HPDE6-E6E7 (cell line): ENCODE data around the gene COL4A1.

Experiments
- DNase-seq: peaks from one replicate; pipeline ENCODE4 v3.0.0; 2011; ENCODE audit warnings: missing footprints; ENCODE audit errors: extremely low spot score

COL4A1 gene

DNA sequence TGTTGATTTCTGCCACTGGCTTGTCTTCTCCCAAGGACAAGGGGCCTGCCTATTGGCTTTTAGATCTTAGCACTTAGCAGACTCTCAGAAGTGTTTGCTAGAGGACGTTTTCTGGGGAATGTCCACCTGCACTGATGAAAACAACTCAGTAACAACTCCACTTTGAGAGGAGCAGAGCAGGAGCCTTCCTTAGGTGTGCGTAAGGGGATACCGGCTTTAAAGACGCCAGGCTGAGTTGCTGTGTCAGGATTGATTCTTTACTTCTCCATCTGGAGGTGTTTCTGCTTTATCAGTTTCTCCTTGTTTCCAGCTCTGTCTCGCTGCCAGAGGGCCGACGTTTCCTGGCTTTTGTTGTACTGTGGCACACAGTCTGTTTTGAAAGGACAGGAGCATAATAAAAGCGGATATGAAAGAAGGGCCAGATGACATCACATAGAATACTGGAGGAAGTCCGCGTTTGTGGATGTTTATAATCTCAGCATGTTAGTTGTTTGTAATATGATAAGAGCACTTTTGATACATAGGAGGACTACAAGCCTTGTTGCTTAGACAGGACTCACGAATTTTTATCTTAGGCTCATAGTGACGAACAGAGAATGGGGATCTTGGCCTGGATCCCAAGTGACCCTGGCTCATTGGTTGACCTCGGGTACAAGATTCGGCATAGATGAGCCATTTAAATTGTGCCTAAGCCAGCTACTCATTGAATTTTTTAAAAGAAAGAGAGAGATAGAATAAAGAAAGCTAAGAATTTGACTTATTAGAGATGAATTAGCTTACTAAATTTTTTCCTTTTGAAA is 34.7 kb upstream of the COL4A1 start:
- no peak for DNase-seq

DNA sequence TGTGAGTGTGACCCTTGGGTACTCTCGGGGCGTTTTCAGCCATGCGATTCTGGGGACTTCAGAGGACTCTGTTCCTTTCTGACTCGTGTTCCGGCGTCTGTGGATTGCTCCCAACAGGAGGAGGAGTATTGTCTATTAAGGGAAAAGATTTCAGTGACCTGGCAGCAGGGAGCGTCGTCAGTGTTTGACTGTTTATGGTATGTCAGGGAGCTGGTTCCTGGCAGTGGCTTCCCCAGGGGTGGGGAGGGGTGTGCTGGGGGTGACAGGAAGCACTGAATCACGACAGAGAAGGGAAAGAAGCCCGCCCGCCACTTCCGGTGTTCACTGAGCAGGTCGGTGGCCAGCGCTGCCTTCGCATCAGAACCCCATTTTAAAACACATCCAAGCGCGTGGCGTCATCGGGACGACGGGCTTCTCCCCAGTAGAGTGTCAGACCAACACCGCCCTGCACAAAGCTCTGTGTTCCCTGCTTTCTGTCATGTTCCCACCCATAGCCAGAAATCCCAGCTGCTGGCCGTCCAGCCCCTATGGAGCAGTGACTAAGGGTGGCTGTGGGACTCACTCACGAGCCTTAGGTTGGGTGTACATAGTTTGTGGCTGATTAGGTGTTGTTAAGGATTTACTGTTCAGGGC is 34.0 kb upstream of the COL4A1 start:
- DNase-seq, result no peak

DNA sequence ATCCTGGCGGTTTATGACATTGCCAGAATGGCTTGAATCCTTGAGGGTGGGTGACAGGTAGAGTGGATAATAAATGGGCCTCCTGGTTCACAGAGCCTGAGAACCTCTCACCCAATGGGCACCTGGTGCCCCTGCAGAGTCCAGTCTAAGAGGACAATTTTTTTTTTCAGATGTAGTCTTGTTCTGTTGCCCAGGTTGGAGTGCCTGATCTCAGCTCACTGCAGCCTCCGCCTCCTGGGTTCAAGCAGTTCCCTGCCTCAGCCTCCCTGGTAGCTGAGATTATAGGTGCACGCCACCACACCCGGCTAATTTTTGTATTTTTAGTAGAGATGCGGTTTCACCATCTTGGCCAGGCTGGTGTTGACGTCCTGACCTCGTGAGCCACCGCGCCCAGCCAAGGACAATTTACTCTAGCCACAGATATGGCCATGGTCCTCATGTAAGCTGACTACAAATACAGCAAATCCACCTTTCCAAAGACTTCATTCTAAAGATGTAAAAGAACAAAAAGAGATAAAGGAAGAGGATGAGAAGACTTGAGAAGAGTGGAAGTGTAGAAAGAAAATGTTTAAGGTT is 33.1 kb upstream of the COL4A1 start:
- DNase-seq, result no peak

DNA sequence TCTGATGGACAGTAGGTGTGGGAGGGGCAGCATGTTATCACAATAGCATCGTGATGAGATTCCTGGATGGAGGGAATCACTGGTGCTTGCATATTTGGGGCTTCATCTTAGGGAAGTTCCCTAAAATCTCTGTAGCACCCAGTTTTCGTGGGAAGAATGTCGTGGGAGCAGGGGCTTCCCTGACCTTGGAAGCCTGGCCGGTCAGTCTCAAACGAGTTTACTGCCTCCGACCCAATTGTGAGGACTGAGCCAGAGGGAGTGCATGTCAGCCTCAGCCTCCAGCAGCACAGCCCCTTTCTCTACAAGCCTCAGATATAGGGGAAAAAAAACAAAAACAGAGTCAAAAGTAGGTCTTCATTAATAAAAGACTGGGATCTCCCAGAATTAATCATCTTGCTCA is 32.3 kb upstream of the COL4A1 start:
- no peak for DNase-seq

DNA sequence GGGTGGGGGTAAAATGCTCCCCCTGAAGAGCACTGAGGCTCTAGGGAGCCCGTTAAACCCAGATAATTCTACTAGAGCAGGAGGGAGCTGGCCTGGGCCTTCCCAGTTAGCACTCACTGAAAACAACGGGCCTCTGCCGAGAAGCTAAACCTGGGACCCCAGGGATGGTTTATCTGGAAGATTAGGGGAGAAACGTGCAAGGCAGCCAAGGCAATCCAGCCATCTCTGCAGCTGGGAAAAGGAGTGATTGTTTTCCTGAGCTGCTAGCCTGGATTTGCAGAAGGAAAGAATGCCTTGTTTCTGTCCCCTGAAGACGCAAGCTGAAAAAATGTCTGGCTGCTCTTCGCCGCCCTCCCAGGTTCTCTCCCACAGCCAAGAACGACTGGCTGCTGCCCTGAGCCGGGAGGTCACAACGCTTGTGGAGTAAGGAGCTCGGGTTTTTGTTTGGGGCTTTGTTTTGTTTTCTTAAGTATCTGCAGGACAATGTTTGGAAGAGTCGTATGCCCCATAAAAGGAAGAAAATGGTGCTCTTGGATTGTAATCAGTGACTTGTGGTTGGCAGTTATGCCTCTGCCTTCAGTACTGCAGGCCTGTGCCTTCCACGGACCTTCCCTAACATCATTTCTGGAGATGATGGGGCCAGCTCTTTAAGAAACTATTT is 31.6 kb upstream of the COL4A1 start:
- DNase-seq, result no peak

DNA sequence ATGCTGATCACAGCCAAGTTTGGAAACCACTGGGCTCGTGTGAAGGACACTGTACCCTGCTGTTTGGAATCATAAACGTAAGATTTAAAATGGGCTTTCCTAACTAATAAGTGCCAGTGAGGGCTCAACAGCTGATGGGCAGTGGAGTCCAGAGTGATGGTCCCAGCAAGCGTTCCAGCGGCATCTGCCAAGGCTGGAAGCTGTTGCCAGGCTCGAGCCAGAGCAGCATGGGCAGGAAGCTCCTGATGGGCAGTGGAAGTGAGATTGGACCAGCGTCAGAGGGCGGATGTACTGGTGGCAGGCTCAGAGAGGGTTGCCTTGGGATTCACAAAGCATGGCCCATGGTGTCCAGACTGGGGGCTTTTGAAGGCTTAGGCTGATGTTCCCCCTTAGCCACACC is 30.3 kb upstream of the COL4A1 start:
- no peak for DNase-seq

DNA sequence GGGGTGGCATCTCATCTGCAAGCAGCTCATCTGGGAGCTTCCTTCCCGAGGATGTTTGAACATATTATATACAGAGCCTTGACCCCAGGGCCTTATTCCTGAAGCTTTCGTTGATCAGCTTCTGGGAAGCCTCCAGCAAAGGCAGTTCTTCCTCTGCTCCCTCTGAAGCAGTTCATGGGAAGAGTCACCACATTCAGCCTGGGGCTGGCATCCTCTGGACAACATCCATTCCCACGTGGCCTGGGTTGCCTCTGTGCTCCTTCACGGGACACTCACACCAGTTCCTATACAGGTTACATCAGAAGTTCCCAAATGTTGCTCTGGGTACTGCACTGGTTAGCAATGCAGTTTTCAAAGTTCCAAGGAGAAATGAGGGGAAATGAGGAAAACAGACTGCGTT is 29.7 kb upstream of the COL4A1 start:
- DNase-seq, result no peak

DNA sequence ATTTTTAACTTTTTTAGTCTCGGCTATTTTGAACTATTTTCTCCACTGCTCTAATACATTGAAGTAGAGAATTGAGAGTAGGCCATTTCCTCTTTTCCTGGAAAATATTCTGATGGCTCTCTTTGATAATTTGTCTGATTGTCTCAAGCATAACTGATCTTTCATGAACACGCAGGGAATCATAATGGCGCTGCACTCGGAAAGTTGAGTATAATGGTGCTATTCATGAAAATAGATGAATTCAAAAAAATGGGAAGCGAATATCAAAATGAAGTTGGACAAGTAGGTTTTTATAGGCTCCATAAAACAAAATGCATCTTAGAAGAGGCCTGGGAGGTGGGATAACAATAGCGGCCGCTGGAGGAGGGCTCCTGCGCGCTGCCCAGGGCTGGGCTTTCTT is 29.2 kb upstream of the COL4A1 start:
- no peak for DNase-seq

DNA sequence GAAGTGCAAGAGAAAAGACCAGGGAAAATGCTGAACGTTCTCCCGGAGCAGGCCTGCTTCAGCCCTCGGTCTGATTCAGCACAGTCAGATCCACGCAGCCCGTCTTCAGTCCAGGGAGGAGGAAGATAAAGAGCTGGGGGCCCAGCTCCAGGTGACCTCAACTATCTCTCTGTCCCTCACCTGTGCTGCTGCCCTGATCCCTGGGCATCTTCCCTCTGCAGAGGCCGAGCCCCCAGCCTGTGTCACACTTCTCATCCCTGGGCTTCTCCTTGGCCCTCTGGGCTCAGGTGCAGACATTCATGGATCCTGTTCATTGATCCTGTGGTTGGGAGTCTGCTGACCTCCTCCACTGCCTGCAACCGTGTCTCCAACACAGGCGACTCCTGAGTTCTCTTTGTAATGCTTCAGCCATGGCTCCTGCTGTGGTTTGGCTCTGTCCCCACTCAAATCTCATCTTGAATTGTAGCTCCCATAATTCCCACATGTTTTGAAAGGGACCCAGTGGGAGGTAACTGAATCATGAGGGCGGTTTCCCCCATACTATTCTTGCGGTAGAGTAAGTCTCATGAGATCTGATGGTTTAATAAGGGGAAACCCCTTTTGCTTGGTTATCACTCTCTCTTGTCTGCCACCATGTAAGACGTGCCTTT is 28.0 kb upstream of the COL4A1 start:
- no peak for DNase-seq

DNA sequence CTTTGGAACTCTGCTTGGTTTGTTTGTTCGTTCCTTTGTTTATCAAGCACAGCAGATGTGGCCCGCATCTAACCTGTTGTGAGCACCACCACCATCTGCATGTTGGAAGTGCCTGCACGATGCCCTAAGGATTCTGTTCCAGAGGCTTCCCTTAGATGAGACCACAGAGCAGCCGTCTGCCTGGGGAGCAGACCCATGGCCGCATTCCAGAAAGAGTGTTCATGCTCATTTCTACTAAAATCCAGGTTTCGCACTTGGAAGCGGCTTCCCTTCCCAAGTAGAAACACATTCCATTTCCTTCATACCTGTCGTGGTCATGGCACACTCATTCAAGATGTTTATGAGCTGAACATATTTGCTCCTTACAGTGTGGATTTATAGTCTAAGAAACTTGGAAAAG is 27.3 kb upstream of the COL4A1 start:
- no peak for DNase-seq

DNA sequence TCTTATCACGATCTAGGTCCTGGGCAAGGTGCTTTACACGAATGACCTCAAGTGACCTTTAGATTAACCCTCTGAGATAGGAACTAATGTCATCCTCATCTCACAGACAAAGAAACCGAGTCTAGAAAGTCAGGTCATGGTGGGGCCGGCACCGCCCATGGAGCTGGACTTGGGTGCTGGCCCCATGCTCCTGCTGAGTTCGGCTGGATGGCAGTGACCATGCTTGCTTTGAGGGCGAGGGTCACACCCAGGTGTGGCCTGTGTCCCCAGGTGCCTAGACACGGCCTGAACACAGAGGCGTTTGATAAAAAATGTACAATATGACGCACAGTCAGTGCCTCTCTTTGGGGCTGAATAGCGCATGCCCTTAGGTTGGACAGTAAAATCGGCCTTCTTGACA is 26.9 kb upstream of the COL4A1 start:
- DNase-seq, result no peak

DNA sequence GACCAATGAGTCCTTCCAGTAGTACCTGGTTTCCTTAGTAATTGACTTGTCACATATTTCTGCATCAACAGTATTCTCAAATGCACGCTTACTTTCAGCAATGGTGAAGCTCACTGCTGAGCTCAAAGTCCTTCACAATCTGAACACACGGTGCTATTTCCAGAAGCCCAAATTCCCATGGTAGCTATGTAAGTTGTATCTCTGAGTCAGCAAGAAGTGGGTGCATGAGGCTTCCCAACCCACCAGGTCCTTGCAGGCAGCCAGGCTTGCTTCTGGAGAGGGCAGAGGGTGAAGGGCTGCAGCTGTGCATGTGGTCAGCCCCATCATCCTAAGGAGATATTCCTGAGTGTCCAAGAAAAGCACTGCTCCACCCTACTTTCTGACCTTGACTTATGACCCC is 25.8 kb upstream of the COL4A1 start:
- no peak for DNase-seq

DNA sequence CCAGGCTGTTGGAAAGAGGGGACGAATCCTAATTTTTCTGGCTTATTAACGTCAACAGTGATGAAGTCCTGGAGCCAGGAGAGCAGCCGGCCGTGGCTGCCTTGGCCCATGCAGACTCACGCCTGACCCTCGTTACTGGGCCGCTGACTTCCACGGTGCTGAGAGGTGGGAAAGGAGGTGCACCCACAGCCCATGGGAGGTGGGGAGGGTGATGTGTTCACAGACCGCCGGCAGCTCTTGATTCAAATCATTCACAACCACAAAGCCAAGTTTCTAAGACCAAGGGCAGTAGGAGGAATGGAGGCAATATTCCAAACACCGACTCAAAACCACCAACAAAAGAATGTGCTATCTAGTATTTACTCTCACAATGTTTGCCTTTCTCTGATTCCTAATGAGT is 24.4 kb upstream of the COL4A1 start:
- no peak for DNase-seq

DNA sequence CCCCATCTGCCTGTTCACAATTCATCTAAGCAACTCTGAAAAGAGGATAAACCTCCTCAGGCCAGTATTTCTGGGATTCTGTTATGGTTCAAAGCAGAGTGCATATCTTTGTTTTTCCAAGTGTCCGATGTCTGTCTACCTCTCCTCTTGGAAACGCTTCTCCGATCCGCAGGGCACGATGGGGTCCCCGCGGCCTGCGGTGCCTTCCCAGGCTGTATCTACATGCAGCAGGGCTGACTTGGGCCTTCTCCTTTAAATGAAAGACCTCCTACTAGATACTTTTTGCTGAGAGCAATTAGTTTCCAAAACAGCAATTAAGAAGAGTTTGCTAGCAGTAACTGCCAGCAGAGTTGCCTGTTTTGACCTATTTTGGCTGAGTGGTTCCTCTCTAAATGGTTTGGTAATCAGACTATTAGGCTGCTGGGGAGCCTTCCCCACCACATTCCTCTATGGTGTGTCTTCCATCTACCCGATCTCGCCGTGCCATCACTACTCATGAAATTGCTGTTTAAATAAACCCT is 23.6 kb upstream of the COL4A1 start:
- DNase-seq, result no peak

DNA sequence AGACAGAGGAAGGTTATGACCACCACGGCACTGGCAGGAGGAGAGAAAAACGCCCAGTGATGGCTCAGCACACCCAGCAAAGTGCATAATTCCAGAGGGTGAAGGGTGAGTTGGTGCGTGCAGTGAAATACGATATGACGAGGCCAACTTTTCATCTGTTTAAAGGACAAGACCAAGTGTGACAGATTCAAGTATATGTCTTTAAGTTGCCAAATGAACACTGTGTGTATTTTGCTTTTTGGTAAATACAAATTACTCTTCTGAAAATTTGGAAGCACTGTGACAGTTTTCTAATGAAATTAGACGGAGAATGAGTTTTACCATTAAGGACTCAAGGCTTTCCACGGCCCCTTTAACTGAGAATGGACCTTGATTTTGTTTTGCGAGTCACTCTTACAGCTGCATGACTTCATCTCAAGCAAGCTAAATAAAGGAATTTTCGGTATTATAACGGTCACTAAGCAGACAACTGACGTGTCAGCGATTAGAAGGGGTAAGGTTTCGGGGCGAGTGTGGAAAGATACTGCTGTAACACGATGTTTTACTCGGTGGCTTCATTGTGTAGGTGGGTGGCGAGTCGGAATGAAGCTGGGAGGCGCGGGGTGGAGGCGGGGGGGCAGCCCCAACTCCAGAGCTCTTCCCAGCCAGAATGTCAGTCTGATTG is 23.0 kb upstream of the COL4A1 start:
- no peak for DNase-seq

DNA sequence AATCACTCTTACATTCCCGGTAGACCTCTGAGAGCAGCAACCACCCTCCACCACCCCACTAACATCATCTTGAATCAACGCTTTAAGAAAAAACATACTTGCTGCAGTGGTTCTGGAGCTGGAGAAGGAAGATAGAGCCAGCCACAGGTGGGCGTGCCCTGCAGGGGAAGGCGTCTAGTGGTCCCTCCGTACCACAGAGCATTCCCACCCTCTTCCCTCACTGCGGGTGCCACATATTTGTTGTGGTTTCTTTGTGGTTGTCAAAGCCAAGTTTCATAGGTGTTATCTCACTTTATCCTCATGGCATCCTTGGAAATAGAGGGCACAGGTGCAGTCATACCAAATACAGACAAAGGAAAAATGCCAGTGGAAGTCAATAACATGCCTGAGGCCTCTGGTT is 22.3 kb upstream of the COL4A1 start:
- DNase-seq, result no peak

DNA sequence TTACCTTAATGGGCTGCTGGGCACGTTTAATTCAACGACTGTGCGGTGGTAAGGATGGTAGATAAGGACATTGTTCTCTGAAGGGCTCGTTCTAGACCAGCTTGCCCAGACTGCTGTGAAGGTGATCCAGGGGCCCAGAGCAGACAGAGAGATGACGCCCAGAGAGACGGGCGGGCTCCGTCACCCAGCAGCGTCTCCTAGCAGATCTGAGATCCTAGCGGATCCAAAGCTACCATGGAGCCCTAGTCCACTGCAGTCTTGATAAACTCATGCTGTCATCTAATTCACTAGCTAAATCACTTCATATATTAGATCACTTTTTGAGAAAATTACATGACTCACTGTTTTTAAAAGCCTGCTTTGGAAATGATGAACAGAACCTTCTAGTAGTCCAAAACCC is 21.6 kb upstream of the COL4A1 start:
- no peak for DNase-seq

DNA sequence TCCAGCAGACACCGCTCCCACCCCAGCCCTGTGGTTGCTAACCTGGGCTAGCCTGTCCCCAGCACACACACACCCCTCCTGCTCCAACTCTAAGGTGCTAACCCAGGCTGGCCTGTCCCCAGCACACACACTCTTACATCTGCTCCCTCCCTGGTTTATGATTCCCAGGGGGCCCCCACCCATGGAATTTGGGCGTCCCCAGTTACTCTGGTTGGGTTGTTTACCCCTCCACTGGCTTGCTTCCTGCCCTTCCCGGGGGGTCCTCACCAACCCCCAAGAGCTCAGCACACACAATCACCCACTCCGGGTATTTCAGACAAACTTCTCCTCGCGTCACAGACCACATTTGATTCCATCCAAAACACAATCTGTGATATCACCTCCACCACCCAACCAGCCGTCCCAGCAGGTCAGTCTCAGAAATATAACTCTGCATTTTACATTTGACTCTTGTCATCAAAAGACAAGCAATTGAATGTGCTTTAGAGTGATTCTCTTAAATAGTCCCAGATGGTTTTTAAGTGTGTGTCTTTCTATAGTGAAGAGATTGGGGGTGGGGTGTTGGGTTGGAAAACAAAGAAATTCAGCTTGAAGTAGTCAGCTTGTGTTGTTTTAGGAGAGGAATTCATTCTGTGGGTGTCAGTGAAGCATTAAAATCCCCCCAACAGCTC is 20.2 kb upstream of the COL4A1 start:
- DNase-seq, result no peak

DNA sequence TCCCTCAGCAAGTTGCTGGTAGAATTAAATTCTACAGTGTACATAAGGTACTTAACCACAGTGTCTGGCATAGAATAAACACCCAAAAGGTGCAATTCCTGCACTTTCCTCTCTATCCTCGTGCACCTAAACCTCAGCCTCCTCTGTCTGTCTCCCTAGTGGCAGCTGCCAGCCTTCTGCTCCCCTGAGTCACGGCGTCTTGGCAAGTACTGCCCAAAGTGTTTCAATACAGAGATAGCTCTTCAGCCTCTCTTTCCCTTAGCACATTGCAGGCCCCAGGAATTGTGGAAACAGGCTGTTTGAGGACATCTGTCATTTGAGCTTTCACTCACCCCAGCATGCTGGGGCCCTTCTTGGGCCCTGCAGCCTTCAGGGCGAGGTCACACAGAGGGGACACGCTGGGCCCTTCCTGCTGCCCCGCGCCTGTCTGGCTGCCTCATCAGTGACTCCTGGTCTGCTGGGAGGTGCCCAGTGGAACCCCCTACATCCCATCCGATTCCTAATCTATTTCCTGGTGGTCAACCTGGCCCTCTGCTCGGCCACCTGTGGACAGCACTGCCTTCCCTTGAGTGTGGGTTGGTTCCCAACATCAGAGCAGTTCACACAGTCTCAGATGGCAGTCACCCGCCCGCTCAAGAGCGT is 19.4 kb upstream of the COL4A1 start:
- no peak for DNase-seq

DNA sequence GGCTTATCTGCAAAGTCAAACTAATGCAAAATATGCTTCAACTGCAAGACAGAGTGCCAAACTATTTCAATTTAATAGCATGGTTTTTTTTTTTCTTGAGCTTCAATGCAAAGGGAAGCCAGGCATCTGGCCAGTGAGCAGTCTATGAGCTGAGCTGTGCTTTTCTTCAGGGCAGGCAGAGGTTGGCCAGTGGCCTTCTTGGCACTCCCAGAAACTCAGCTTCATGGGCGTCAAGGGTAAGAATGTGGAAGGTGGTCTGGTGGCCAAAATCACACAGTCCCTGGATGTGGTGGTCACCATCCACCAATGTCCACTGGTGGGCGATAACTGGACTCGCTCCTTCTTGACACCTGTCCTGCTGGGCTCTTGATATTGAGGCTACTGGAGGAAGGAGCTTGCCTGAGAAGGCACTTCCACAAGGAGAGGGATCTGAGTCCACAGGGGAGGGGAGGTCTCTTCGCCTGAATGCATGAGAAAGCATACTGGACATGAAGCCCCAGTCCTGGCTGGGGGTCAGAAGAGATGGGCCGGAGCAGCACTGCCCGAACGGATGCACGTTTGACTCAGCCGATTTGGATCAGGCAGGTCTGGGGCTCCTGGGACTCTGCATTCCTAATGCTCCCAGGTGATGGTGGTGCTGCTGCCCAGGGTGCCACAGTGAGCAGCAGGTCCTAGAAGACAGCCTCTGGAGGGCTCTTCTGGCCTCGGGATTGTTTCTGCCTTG is 17.2 kb upstream of the COL4A1 start:
- DNase-seq, result no peak
